ENCODE results near the gene PZP.
"Not testable (repeated sequence)": the region's sequence is repeated elsewhere in the genome, so short reads cannot be mapped to it uniquely, and the experiment has no call there.

PZP gene

GRCh38 chr12:9235519-9235918, 27.3 kb upstream of the PZP start:
- DNase-seq (ENCODE audit: low spot score): no peak
- in situ Hi-C loops (cut with MboI; ENCODE audit: low sequenced_read_pairs, unreplicated experiment): no loop called here
- no peak for TF ChIP-seq CTCF (IDR thresholded peaks at IDR 0.05; ENCODE audit: borderline replicate concordance, control extremely low read depth, extremely low read depth, insufficient read depth, missing control alignments)

GRCh38 chr12:9227950-9228349, 19.8 kb upstream of the PZP start:
- in situ Hi-C loops (cut with MboI; ENCODE audit: low sequenced_read_pairs, unreplicated experiment): no loop called here
- no peak for DNase-seq (ENCODE audit: low spot score)
- TF ChIP-seq CTCF (IDR thresholded peaks at IDR 0.05; ENCODE audit: borderline replicate concordance, control extremely low read depth, extremely low read depth, insufficient read depth, missing control alignments): no peak

- in situ Hi-C loops (cut with MboI; ENCODE audit: low sequenced_read_pairs, unreplicated experiment): no loop called here
- no peak for DNase-seq (ENCODE audit: low spot score)
- no peak for TF ChIP-seq CTCF (IDR thresholded peaks at IDR 0.05; ENCODE audit: borderline replicate concordance, control extremely low read depth, extremely low read depth, insufficient read depth, missing control alignments)
Observed at GRCh38 chr12:9223830-9224229, 15.6 kb upstream of the PZP start.

- no peak for TF ChIP-seq CTCF (IDR thresholded peaks at IDR 0.05; ENCODE audit: borderline replicate concordance, control extremely low read depth, extremely low read depth, insufficient read depth, missing control alignments)
- DNase-seq (ENCODE audit: low spot score): no peak
Observed at GRCh38 chr12:9221483-9221882, 13.3 kb upstream of the PZP start.

GRCh38 chr12:9221011-9221410, 12.8 kb upstream of the PZP start:
- DNase-seq (ENCODE audit: low spot score); in situ Hi-C loops (cut with MboI; ENCODE audit: low sequenced_read_pairs, unreplicated experiment): not testable (repeated sequence)

More at GRCh38 chr12:9221483-9221882, 13.3 kb upstream of the PZP start:
- in situ Hi-C loops (cut with MboI; ENCODE audit: low sequenced_read_pairs, unreplicated experiment): no loop called here

- TF ChIP-seq CTCF (IDR thresholded peaks at IDR 0.05; ENCODE audit: borderline replicate concordance, control extremely low read depth, extremely low read depth, insufficient read depth, missing control alignments): no peak
- no peak for DNase-seq (ENCODE audit: low spot score)
- in situ Hi-C loops (cut with MboI; ENCODE audit: low sequenced_read_pairs, unreplicated experiment): no loop called here
Observed at GRCh38 chr12:9214534-9214933, 6.3 kb upstream of the PZP start.

- in situ Hi-C loops (cut with MboI; ENCODE audit: low sequenced_read_pairs, unreplicated experiment): no loop called here
- no peak for TF ChIP-seq CTCF (IDR thresholded peaks at IDR 0.05; ENCODE audit: borderline replicate concordance, control extremely low read depth, extremely low read depth, insufficient read depth, missing control alignments)
Observed at GRCh38 chr12:9211687-9212086, 3.5 kb upstream of the PZP start.

More at GRCh38 chr12:9211687-9212086, 3.5 kb upstream of the PZP start:
- DNase-seq (ENCODE audit: low spot score): no peak

Data from GM13976 (cell line).